ENCODE results near the gene CD4. TPM values are rescaled to one million over a fixed set of nuclear protein-coding genes. Genes with fewer than 3 reads are reported as not detected.

Gene CD4
- total RNA-seq, 2 donors from 2014 or later: 1.6 to 8.6 TPM

GRCh38 chr12:6837370-6838060 is 48.2 kb downstream of the CD4 start:
- no peaks in the 10 kb centered on the region for H3K4me1 ChIP-seq (replicated peaks)
- no peaks in the 10 kb centered on the region for H3K9me3 ChIP-seq
- intact Hi-C loops (cut with DNase I): no loop called here
- H3K4me3 ChIP-seq: no peak overlapping the region
- H3K27me3 ChIP-seq (replicated peaks; ENCODE audit: insufficient read depth): no peaks in the 10 kb centered on the region
- no peak overlapping the region for H3K27ac ChIP-seq
- no peak for DNase-seq (ENCODE audit: low spot score)
- TF ChIP-seq CTCF (IDR thresholded peaks at IDR 0.05) (no peak), POLR2A (IDR thresholded peaks at IDR 0.05) (no peak), POLR2AphosphoS5 (IDR thresholded peaks at IDR 0.05) (no peak)
- H3K36me3 ChIP-seq: peaks cover 0 to 4% of the 10 kb centered on the region in 2 donors
- 88% methylated on average over 25 of the region's 26 CpGs for WGBS

GRCh38 chr12:6838854-6839253 is 49.5 kb downstream of the CD4 start:
- 92% methylated on average over 16 of the region's 16 CpGs for WGBS
- Histone ChIP-seq H3K4me1 (replicated peaks) (no peaks in the 10 kb centered on the region), H3K27me3 (replicated peaks; ENCODE audit: insufficient read depth) (no peaks in the 10 kb centered on the region), H3K36me3 (peaks cover 0 to 4% of the 10 kb centered on the region in 2 donors), H3K27ac (no peak overlapping the region), H3K4me3 (no peak overlapping the region), H3K9me3 (no peaks in the 10 kb centered on the region)
- DNase-seq (ENCODE audit: low spot score): no peak
- TF ChIP-seq POLR2AphosphoS5 (IDR thresholded peaks at IDR 0.05) (no peak), POLR2A (IDR thresholded peaks at IDR 0.05) (no peak), CTCF (IDR thresholded peaks at IDR 0.05) (no peak)
- intact Hi-C loops (cut with DNase I): no loop called here

- TF ChIP-seq POLR2A (IDR thresholded peaks at IDR 0.05) (no peak), POLR2AphosphoS5 (IDR thresholded peaks at IDR 0.05) (no peak)
- Histone ChIP-seq H3K9me3 (no peaks in the 10 kb centered on the region), H3K4me1 (replicated peaks) (no peaks in the 10 kb centered on the region), H3K36me3 (no peaks in the 10 kb centered on the region), H3K27me3 (replicated peaks; ENCODE audit: insufficient read depth) (no peaks in the 10 kb centered on the region), H3K27ac (no peak overlapping the region), H3K4me3 (no peak overlapping the region)
- intact Hi-C loops (cut with DNase I): no loop called here
- WGBS: 68% methylated on average over 10 of the region's 10 CpGs
- no peak for DNase-seq (ENCODE audit: low spot score)
Measured at GRCh38 chr12:6839482-6840201, 50.3 kb downstream of the CD4 start.

GRCh38 chr12:6840330-6840729 is 51.0 kb downstream of the CD4 start:
- WGBS: 75% methylated on average over 1 of the region's 1 CpG
- no peak overlapping the region for H3K4me3 ChIP-seq

More at GRCh38 chr12:6840330-6840729, 51.0 kb downstream of the CD4 start:
- Histone ChIP-seq H3K9me3 (no peaks in the 10 kb centered on the region), H3K4me1 (replicated peaks) (no peaks in the 10 kb centered on the region), H3K36me3 (no peaks in the 10 kb centered on the region), H3K27ac (no peak overlapping the region), H3K27me3 (replicated peaks; ENCODE audit: insufficient read depth) (no peaks in the 10 kb centered on the region)
- TF ChIP-seq POLR2AphosphoS5 (IDR thresholded peaks at IDR 0.05): no peak
- no peak for TF ChIP-seq CTCF (IDR thresholded peaks at IDR 0.05)
- TF ChIP-seq POLR2A (IDR thresholded peaks at IDR 0.05): no peak
- DNase-seq (ENCODE audit: low spot score): no peak
- intact Hi-C loops (cut with DNase I): no loop called here
